Activated naive CD8-positive, alpha-beta T cell treated with anti-CD3 and anti-CD28 coated beads, Interleukin-2, amount 10 ng/mL, durations not matched to agents 7 days and 5 days (primary cell): ENCODE data around the gene LPIN1. TPM values are rescaled to one million over a fixed set of nuclear protein-coding genes. Genes with fewer than 3 reads are reported as not detected.

Source experiments
- ATAC-seq: fragments of 150-1000 bp; cut with Tn5 transposase; one replicate; pipeline ENCODE4 v1.10.0; 2021; ENCODE audit warnings: low read depth, moderate library complexity
- POLR2A ChIA-PET: fragments of 350-600 bp; sonication (Branson Sonifier 250); formaldehyde crosslinking; loops from one replicate; lab custom pipeline; 2021; ENCODE audit warnings: antibody characterized with exemption; lab: Charles Lee
- DNase-seq: peaks from one replicate; pipeline ENCODE4 v3.0.0; 2021
- H3K27ac Mint-ChIP-seq: one replicate; pipeline ENCODE4 v1.8.0; 2022; ENCODE audit warnings: mild to moderate bottlenecking, mixed read lengths
- H3K27me3 Mint-ChIP-seq: one replicate; pipeline ENCODE4 v1.8.0; 2022; ENCODE audit warnings: mild to moderate bottlenecking, moderate library complexity, mixed read lengths
- H3K36me3 Mint-ChIP-seq: one replicate; pipeline ENCODE4 v1.8.0; 2021; ENCODE audit warnings: mild to moderate bottlenecking, mixed read lengths
- H3K4me1 Mint-ChIP-seq: one replicate; pipeline ENCODE4 v1.8.0; 2021; ENCODE audit warnings: mixed read lengths
- H3K4me3 Mint-ChIP-seq: one replicate; pipeline ENCODE4 v1.8.0; 2022; ENCODE audit warnings: mild to moderate bottlenecking, moderate library complexity, mixed read lengths
- H3K9me3 Mint-ChIP-seq: one replicate; pipeline ENCODE4 v1.8.0; 2021; ENCODE audit warnings: mixed read lengths
- total RNA-seq, 2 experiments: library from RNA; stranded (reverse); gene quantifications; one replicate each; pipeline ENCODE4 v1.2.3, GENCODE V29; 2021

The LPIN1 gene
- total RNA-seq, 2 experiments from 2014 or later: 70.9 to 71.7 TPM

DNA sequence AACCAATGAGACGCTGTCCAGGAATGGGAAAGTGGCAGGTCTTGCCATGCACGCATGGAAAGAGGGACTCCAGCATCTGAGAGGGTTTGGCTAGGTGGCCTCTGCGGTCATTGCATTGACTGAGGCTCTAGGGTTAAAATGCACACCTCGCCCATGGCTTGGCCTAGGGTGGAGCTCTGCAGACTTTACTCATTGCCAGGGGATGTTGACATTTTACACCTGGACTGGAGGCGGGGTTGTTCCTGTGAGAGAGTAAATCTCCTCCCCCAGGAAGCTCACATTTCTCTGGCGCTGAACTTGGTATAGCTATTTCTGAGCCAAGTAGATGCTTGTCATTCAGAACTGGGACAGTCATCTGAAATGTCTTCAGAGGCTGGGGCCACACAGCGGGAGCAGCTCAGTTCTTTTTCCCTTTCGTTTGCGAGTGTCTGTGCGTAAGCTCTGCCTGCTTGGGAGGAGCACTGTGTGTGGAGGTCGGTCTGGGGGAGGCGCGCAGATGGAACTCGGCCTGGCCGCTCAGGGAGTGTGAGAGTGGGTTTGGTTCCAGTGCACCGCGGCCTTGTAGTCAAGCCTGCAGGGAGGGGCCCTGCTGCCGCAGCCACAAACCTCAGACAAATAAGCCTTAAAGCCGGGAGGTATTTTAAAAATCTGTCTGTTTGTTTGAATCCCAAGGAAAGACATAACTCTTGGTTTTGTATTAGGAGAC is 76.5 kb downstream of the LPIN1 start:
- POLR2A ChIA-PET: no interaction called here
- Mint-ChIP-seq H3K4me3 (no peak overlapping the region), H3K36me3 (peaks cover 40% of the 10 kb centered on the region), H3K9me3 (no peaks in the 10 kb centered on the region), H3K27me3 (no peaks in the 10 kb centered on the region), H3K4me1 (peaks cover 7% of the 10 kb centered on the region), H3K27ac (no peak overlapping the region)
- DNase-seq: no peak
- ATAC-seq: no peak

DNA sequence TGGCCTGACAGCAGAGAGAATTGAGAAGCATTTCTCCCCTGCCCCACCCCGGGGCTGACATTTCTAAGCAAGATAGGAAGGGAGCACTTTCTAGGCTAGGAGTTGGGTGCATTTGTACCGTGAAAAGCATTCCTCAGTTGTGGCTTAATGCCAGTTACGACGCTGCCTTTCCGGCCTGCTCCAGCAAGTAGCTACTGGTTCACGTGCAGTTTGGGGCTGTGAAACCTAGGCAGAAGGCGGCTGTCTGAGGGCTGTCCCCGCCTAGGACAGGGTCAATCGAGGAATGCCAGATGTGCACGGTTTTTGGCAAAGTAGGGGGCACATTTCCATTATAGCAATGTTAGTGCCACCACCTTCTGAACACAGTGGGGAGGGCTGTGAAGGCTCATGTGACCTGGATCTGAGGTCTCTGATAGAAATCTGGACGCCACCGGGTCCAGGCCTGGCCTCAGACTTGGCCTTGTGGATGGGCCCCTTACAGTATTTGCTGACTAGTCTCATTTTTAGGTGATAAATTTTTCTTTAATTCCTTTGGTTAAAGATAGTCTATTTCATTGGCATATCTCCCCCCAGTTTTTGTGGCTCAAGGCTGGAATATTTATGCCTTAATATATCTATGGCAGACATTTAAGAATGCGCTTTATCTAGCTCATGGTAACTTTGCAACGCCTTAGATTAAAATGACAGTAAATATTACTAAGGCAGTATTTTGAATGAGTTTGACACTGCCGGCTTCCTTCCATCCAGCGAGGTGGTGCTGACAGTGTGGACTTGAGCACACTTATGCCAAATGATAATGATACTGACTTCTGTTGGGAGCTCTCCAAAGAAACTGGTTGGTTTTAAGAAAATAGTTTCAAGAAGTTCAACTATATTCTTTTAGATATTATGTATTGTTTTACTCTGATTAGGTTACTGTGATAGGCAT is 78.7 kb downstream of the LPIN1 start:
- peaks cover 19% of the 10 kb centered on the region for H3K4me1 Mint-ChIP-seq
- ATAC-seq (no peak), DNase-seq (no peak)
- H3K4me3 Mint-ChIP-seq: no peak overlapping the region
- POLR2A ChIA-PET: no interaction called here
- H3K27ac Mint-ChIP-seq: no peak overlapping the region
- no peaks in the 10 kb centered on the region for H3K9me3 Mint-ChIP-seq
- H3K27me3 Mint-ChIP-seq: no peaks in the 10 kb centered on the region
- peaks cover 33% of the 10 kb centered on the region for H3K36me3 Mint-ChIP-seq

DNA sequence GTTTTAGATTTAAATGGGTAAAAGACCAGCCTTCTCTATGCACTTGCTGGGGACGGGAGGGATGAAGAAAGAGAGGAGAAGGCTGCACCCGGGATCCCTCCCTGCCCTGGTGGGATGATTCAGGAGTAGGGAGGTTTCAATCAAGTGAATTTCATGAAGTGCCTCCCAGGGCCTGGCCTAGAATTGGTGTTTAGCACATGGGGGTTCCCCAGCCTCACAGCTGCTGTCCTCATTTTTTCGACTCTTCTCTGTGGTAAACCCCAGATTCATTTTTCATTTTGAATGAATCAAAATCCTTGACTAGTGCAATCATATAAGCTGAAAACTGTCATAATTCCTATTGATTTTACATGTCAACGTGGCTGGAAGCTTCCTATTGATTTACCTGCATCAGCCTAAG is 81.1 kb downstream of the LPIN1 start:
- H3K27me3 Mint-ChIP-seq: no peaks in the 10 kb centered on the region
- H3K4me3 Mint-ChIP-seq: no peak overlapping the region
- peaks cover 20% of the 10 kb centered on the region for H3K36me3 Mint-ChIP-seq
- no peaks in the 10 kb centered on the region for H3K9me3 Mint-ChIP-seq
- DNase-seq (no peak), ATAC-seq (no peak)
- POLR2A ChIA-PET: no interaction called here
- peaks cover 36% of the 10 kb centered on the region for H3K4me1 Mint-ChIP-seq
- no peak overlapping the region for H3K27ac Mint-ChIP-seq

DNA sequence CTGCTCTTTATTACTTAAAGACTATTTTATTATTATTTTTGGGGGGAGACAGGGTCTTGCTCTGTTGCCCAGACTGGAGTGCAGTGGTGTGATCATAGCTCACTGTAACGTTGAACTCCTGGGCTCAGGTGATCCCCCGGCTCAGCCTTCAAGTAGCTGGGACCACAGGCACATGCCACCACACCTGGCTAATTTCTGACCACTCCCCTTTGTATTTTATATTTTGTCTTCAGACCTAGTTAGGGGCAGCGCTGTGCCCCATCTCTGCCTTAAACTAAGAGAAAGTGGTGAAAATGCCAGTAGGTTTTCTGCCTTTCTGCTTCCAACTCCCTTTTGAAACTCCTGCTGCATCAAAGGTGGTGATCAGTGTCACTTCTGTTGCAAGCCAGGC is 82.5 kb downstream of the LPIN1 start:
- POLR2A ChIA-PET: interaction anchor here (3.1 kb wide), 1 partner anchor 887 kb away, joined by 11 read pairs; the partner anchor contains the start of gene TRIB2
- DNase-seq: no peak
- Mint-ChIP-seq H3K36me3 (peaks cover 20% of the 10 kb centered on the region), H3K27me3 (no peaks in the 10 kb centered on the region), H3K27ac (peak overlapping the region; percentile 88), H3K9me3 (peaks cover 1% of the 10 kb centered on the region), H3K4me1 (peaks cover 44% of the 10 kb centered on the region), H3K4me3 (no peak overlapping the region)
- ATAC-seq: no peak

DNA sequence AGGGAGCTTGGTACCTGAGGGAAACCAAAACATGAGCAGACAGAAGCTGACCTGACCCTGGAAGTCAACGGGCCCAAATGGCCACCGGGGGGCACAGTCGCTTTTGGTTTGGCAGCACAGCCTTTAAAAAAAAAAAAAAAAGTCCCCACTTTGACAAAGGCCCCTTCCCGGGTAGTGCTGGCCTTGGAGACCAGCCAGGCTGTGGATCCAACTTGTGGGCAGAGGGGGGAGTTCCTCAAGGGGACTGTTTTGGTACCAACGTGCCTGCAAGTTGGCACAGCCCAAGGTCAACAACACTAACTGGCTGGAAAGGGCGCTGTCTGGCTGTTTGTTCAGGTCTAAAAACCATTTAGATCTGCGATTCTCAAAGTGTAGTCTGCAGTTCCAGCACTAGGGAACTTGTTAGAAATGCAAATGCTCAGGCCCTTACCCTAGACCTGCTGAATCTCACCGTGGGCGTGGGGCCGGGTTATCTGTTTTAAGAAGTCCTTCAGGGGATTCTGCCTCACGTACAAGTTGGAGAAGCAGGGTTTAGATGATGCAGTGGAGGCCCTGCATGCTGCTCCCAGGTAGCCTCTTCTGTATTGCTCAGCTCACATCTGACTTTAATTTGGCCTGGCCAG is 83.0 kb downstream of the LPIN1 start:
- peak overlapping the region; percentile 76 for H3K4me3 Mint-ChIP-seq
- POLR2A ChIA-PET: interaction anchor here (1.1 to 3.1 kb wide), 2 partner anchors 466 to 887 kb away, joined by 3 to 11 read pairs; partner anchors contain the start of gene TRIB2
- H3K4me1 Mint-ChIP-seq: peaks cover 48% of the 10 kb centered on the region

DNA sequence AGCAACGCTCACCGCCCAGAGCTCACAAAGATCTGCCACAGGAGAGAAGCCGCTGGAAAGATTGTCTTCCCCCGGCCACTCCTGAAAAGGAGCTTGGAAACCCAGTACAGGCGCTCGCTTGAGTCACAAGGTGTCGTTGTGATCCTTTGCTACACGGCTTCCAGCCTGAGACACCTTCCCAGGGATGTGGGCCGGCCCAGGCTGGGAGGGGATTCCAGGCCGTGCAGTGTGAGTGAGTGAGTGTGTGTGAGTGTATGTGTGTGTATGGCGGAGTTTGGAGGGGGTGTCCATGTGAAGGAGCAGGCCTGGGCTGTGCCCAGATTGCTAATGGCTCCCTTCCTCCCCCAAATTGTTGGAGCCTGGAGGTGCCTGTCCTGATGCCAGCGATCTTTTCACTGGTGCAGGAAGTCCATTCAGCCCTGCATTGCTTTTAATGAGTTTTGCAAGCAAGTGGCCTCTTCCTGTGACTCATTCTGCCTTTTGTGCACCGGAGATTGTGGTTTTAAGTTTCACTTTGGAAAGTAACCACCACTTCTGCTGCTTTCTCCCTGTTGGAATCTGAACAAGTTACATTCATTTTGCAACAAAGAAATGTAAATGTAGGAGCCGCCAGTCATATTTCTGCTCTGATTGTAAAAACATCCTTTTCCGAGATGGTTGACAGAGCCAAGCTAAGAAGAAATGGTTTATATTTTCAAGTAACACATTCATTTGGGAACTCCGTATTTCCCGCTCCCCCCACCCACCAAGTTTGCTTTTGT is 83.7 kb downstream of the LPIN1 start:
- peak overlapping the region; percentile 88 for H3K27ac Mint-ChIP-seq
- peaks cover 5% of the 10 kb centered on the region for H3K27me3 Mint-ChIP-seq
- H3K36me3 Mint-ChIP-seq: peaks cover 13% of the 10 kb centered on the region
- POLR2A ChIA-PET: interaction anchor here (1.1 to 3.1 kb wide), 2 partner anchors 466 to 886 kb away, joined by 3 to 11 read pairs; partner anchors contain the start of gene TRIB2
- peaks cover 48% of the 10 kb centered on the region for H3K4me1 Mint-ChIP-seq
- peaks cover 9% of the 10 kb centered on the region for H3K9me3 Mint-ChIP-seq
- peak; percentile 59 for DNase-seq
- H3K4me3 Mint-ChIP-seq: peak overlapping the region; percentile 76
- peak; percentile 84 for ATAC-seq

More for the DNA sequence above, 83.0 kb downstream of the LPIN1 start:
- Mint-ChIP-seq H3K27me3 (peaks cover 5% of the 10 kb centered on the region), H3K36me3 (peaks cover 18% of the 10 kb centered on the region), H3K9me3 (peaks cover 6% of the 10 kb centered on the region), H3K27ac (peak overlapping the region; percentile 88)
- DNase-seq (peak; percentile 54), ATAC-seq (peak; percentile 40)

DNA sequence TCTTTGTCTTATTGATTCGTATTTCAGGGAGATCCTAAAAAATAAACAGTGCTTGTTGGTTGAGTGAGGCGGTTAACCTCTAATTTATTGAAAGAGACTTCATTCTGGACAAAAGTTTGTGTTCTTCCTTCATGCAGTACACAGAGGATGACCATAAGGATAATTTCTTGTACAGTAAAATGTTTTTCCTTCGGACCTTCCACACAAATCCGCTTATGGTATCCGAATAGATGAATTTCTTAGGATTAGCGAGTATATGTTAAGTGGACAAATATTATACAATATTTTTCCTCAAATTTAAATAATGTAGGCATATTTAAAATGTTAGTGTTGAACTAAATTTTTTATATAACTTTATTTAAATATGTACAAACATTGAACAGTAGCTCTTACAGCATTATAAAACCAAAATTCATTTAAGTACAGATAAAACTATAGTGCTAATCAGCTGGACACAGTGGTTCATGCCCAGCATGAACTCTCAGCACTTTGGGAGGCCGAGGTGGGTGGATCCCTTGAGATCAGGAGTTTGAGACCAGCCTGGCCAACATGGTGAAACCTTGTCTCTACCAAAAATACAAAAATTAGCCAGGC is 84.4 kb downstream of the LPIN1 start:
- Mint-ChIP-seq H3K27ac (peak overlapping the region; percentile 88), H3K4me3 (peak overlapping the region; percentile 76), H3K27me3 (peaks cover 5% of the 10 kb centered on the region), H3K4me1 (peaks cover 48% of the 10 kb centered on the region), H3K9me3 (peaks cover 9% of the 10 kb centered on the region), H3K36me3 (peaks cover 10% of the 10 kb centered on the region)
- POLR2A ChIA-PET: interaction anchor here (3.1 kb wide), 1 partner anchor 886 kb away, joined by 11 read pairs; the partner anchor contains the start of gene TRIB2
- ATAC-seq: no peak
- DNase-seq: no peak

DNA sequence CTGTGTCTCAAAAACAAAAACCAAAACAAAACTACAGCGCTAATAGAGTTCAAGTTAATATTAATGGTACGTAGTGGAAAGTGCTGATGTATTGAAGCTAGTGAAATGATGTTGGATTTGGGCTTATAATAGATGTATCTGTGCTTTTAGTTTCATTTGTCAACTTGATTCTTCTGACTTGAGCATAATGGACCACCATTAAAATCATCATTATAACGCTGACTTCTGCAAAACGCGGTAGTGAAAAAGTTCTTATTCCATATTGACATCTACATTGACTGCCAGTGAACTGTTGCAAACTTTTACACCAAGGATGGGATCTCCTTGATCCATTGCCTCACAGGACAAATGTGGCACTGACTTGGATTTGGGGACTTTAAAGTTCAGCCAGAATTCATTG is 85.0 kb downstream of the LPIN1 start:
- ATAC-seq (no peak), DNase-seq (no peak)
- peak overlapping the region; percentile 32 for H3K27ac Mint-ChIP-seq
- peak overlapping the region; percentile 8 for H3K4me3 Mint-ChIP-seq
- H3K9me3 Mint-ChIP-seq: peaks cover 9% of the 10 kb centered on the region
- peaks cover 11% of the 10 kb centered on the region for H3K36me3 Mint-ChIP-seq
- POLR2A ChIA-PET: interaction anchor here (3.1 kb wide), 1 partner anchor 885 kb away, joined by 11 read pairs; the partner anchor contains the start of gene TRIB2
- peaks cover 48% of the 10 kb centered on the region for H3K4me1 Mint-ChIP-seq
- H3K27me3 Mint-ChIP-seq: peaks cover 8% of the 10 kb centered on the region

DNA sequence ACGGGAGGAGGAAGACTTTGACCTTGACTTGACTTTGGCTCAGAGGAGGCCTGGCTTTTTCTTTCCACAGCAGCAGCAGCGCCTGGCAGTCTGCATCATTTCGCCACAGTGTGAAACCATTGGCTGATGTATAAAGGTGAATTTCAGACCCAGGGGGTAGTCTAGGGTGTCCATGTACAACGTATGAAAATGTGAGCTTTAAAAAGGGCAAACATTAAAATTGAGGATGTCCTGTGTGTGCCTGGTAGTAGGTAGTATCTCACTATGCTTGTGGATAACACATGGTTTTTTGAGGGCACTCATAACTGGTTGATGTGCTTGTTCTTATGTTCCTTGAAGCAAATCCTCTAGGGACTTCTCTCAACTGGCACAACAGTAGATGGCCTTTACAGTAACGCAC is 86.1 kb downstream of the LPIN1 start:
- H3K36me3 Mint-ChIP-seq: peaks cover 7% of the 10 kb centered on the region
- DNase-seq: no peak
- no peak overlapping the region for H3K4me3 Mint-ChIP-seq
- ATAC-seq: no peak
- peaks cover 43% of the 10 kb centered on the region for H3K4me1 Mint-ChIP-seq
- POLR2A ChIA-PET: no interaction called here
- H3K9me3 Mint-ChIP-seq: peaks cover 9% of the 10 kb centered on the region
- no peak overlapping the region for H3K27ac Mint-ChIP-seq
- H3K27me3 Mint-ChIP-seq: peaks cover 13% of the 10 kb centered on the region

DNA sequence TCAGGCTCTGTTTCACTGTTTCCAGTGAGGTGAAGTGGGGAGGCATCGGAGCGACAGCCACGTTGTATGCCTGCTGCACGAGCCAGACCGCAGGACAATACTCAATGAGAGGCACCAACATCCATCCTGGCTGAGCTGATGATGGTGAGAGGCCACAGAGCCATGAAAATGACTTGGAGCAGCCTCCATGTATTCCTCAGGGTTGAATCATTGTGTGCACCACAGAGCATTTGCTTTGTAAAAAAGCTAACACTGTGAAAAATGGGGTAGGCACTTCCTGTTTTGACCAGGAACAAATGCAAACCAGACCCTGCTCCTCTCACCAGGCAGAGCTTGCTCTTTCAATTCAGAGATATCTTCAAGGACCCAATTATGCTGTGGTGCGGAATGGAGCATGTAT is 87.2 kb downstream of the LPIN1 start:
- H3K36me3 Mint-ChIP-seq: peaks cover 5% of the 10 kb centered on the region
- H3K4me1 Mint-ChIP-seq: peaks cover 41% of the 10 kb centered on the region
- H3K4me3 Mint-ChIP-seq: no peak overlapping the region
- H3K27me3 Mint-ChIP-seq: peaks cover 15% of the 10 kb centered on the region
- POLR2A ChIA-PET: no interaction called here
- ATAC-seq (no peak), DNase-seq (no peak)
- peaks cover 9% of the 10 kb centered on the region for H3K9me3 Mint-ChIP-seq
- H3K27ac Mint-ChIP-seq: peak overlapping the region; percentile 31

DNA sequence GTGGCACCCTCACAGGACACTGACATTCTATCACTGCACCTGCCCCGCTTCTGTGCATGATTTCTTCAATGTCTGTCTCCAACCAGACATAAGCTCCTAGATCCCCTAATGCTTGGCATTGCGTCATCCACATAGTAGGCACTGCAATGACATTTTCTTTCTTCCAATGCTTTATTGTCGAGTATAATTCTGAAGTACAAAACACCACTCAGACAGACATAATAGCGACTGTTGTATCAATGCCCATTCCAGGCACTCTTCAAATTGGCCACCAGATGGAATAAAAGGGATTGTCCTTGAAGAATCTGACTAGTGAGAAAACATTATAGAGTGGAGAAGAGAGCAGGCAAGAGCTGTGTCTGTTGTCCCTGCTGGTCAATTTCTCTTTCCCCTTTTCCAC is 89.0 kb downstream of the LPIN1 start:
- DNase-seq (no peak), ATAC-seq (no peak)
- H3K9me3 Mint-ChIP-seq: peaks cover 9% of the 10 kb centered on the region
- no peak overlapping the region for H3K27ac Mint-ChIP-seq
- peaks cover 27% of the 10 kb centered on the region for H3K4me1 Mint-ChIP-seq
- H3K36me3 Mint-ChIP-seq: peaks cover 5% of the 10 kb centered on the region
- POLR2A ChIA-PET: no interaction called here
- peaks cover 19% of the 10 kb centered on the region for H3K27me3 Mint-ChIP-seq
- no peak overlapping the region for H3K4me3 Mint-ChIP-seq

DNA sequence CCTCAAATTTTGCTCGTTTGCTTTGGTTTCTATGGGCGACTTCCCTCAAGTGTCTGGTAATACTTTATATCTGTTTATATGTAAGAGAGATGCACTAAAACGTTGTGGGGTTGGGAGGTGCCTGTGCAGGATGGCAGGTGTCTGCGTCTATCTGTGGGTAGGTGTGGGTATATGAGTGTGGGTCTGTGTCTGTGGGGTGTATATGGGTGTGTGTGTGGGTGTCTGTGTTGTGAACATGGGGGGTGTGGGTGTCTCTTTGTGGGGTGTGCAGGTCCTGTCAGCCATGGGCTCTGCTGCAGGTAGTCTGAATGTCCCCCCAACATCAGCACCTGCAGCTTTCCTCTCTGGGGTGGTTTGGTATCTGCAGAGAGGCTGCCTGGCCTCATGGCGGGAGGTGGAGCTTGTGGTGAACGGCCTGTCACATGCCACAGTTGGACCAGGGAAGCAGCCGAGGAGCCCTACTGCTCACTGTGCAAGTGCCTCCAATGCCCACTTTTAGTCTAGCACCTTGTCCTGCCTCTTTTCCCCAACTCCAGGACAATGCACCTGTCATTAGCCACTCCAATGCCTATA is 90.3 kb downstream of the LPIN1 start:
- POLR2A ChIA-PET: no interaction called here
- ATAC-seq (no peak), DNase-seq (no peak)
- Mint-ChIP-seq H3K9me3 (peaks cover 9% of the 10 kb centered on the region), H3K27me3 (peaks cover 23% of the 10 kb centered on the region), H3K27ac (no peak overlapping the region), H3K4me3 (no peak overlapping the region), H3K4me1 (peaks cover 15% of the 10 kb centered on the region), H3K36me3 (peaks cover 5% of the 10 kb centered on the region)
